Suppressor macrophage (primary cell): ENCODE measurements around the gene VWA8.
"Not testable (repeated sequence)": the region's sequence is repeated elsewhere in the genome, so short reads cannot be mapped to it uniquely, and the experiment has no call there.

ENCODE experiments used
- DNase-seq, 4 experiments: peaks; one replicate each; pipeline ENCODE4 v3.0.0-alpha.2; 2020 to 2022

VWA8 gene

GRCh38 chr13:41802043-41802683 is 158.7 kb downstream of the VWA8 start:
- no peak for DNase-seq

GRCh38 chr13:41791056-41791455 is 169.9 kb downstream of the VWA8 start:
- DNase-seq: no peak

GRCh38 chr13:41788552-41788951 is 172.4 kb downstream of the VWA8 start:
- DNase-seq: peak in 2 of 4 experiments; percentile 7 to 26

- DNase-seq: peak; percentile 6 to 71 (median 46)
Observed at GRCh38 chr13:41785402-41786172, 175.3 kb downstream of the VWA8 start.

- no peak for DNase-seq
Observed at GRCh38 chr13:41782086-41782485, 178.8 kb downstream of the VWA8 start.

- peak; percentile 22 to 66 (median 40) for DNase-seq
Observed at GRCh38 chr13:41780715-41781706, 179.9 kb downstream of the VWA8 start.

- DNase-seq: no peak
Observed at GRCh38 chr13:41775251-41775650, 185.7 kb downstream of the VWA8 start.

- DNase-seq: no peak
Observed at GRCh38 chr13:41774605-41775218, 186.2 kb downstream of the VWA8 start.

GRCh38 chr13:41767801-41768200 is 193.1 kb downstream of the VWA8 start:
- no peak for DNase-seq

- DNase-seq: no peak
Observed at GRCh38 chr13:41766439-41766838, 194.5 kb downstream of the VWA8 start.

GRCh38 chr13:41765813-41766212 is 195.1 kb downstream of the VWA8 start:
- no peak for DNase-seq

- DNase-seq: peak in 3 of 4 experiments; percentile 7 to 35 (median 13)
Observed at GRCh38 chr13:41765020-41765419, 195.9 kb downstream of the VWA8 start.

GRCh38 chr13:41764558-41764957 is 196.4 kb downstream of the VWA8 start:
- no peak for DNase-seq

GRCh38 chr13:41763782-41764181 is 197.1 kb downstream of the VWA8 start:
- no peak for DNase-seq

- DNase-seq: no peak
Observed at GRCh38 chr13:41762796-41763195, 198.1 kb downstream of the VWA8 start.

GRCh38 chr13:41756198-41756880 is 204.6 kb downstream of the VWA8 start:
- DNase-seq: peak in 2 of 4 experiments; percentile 17 to 28

GRCh38 chr13:41751734-41752445 is 209.0 kb downstream of the VWA8 start:
- DNase-seq: no peak

- no peak for DNase-seq
Observed at GRCh38 chr13:41751277-41751676, 209.6 kb downstream of the VWA8 start.

GRCh38 chr13:41746259-41746658 is 214.7 kb downstream of the VWA8 start:
- no peak for DNase-seq

- not testable (repeated sequence) for DNase-seq
Observed at GRCh38 chr13:41745496-41745895, 215.4 kb downstream of the VWA8 start.

- no peak for DNase-seq
Observed at GRCh38 chr13:41742917-41743552, 217.9 kb downstream of the VWA8 start.
